Astrocyte (in vitro differentiated cells and primary cell): ENCODE data around the gene TTC7B.

ENCODE experiments used
- CTCF ChIP-seq: IDR thresholded peaks from 2 replicates; pipeline ENCODE4 v1.5.1; 2011; ENCODE audit warnings: low read depth, mild to moderate bottlenecking, inconsistent platforms, low read length, moderate library complexity; ENCODE audit not compliant: insufficient read depth
- EZH2 ChIP-seq: IDR thresholded peaks from 2 replicates; pipeline ENCODE4 v1.6.1; 2012; ENCODE audit warnings: mild to moderate bottlenecking, low read length, inconsistent platforms; ENCODE audit not compliant: insufficient read depth

GRCh38 chr14:90678420-90678819 lies 137.8 kb downstream of the TTC7B start:
- TF ChIP-seq CTCF: no peak
- no peak for TF ChIP-seq EZH2
